NCI-H446 (cell line): Measurements from ENCODE around the gene IL15RA.

ENCODE experiments used
- DNase-seq, 2 experiments: peaks; one replicate each; lab custom pipeline; 2025; lab: John Stamatoyannopoulos, UW

IL15RA gene

GRCh38 chr10:5977471-5978229 lies at the start of gene IL15RA:
Gene IL15RA, minus strand, starts transcription at chr10:5977543. Its CDS starts 51 bp downstream, at chr10:5977492.
- no peak for DNase-seq

GRCh38 chr10:6025683-6026255 lies 48.4 kb upstream of the IL15RA start:
- DNase-seq = no peak

GRCh38 chr10:6024334-6024682 lies 47.0 kb upstream of the IL15RA start:
- no peak for DNase-seq

- DNase-seq = no peak
Measured at GRCh38 chr10:6023661-6024333, 46.5 kb upstream of the IL15RA start.

- no peak for DNase-seq
Measured at GRCh38 chr10:6022660-6023059, 45.3 kb upstream of the IL15RA start.

- DNase-seq = no peak
Measured at GRCh38 chr10:6020826-6021225, 43.5 kb upstream of the IL15RA start.

- DNase-seq = no peak
Measured at GRCh38 chr10:6019796-6020195, 42.5 kb upstream of the IL15RA start.

- DNase-seq = no peak
Measured at GRCh38 chr10:6019010-6019782, 41.9 kb upstream of the IL15RA start.

- DNase-seq = no peak
Measured at GRCh38 chr10:6018422-6018821, 41.1 kb upstream of the IL15RA start.

GRCh38 chr10:6017781-6018354 lies 40.5 kb upstream of the IL15RA start:
- DNase-seq = no peak

- DNase-seq = peak; percentile 1 to 19
Measured at GRCh38 chr10:6014241-6014761, 37.0 kb upstream of the IL15RA start.

- DNase-seq = no peak
Measured at GRCh38 chr10:6013413-6014192, 36.3 kb upstream of the IL15RA start.

- DNase-seq = no peak
Measured at GRCh38 chr10:6012121-6012905, 35.0 kb upstream of the IL15RA start.

- no peak for DNase-seq
Measured at GRCh38 chr10:6011558-6011957, 34.2 kb upstream of the IL15RA start.

GRCh38 chr10:6010569-6010968 lies 33.2 kb upstream of the IL15RA start:
- DNase-seq = no peak

GRCh38 chr10:6009961-6010360 lies 32.6 kb upstream of the IL15RA start:
- no peak for DNase-seq

GRCh38 chr10:6009150-6009549 lies 31.8 kb upstream of the IL15RA start:
- DNase-seq = no peak

- no peak for DNase-seq
Measured at GRCh38 chr10:6008497-6009142, 31.3 kb upstream of the IL15RA start.

- no peak for DNase-seq
Measured at GRCh38 chr10:6006991-6007390, 29.6 kb upstream of the IL15RA start.

- no peak for DNase-seq
Measured at GRCh38 chr10:6006546-6006945, 29.2 kb upstream of the IL15RA start.
